Islet precursor cell (in vitro differentiated cells): ENCODE data around the gene BBS12.
"Not testable (repeated sequence)": the region's sequence is repeated elsewhere in the genome, so short reads cannot be mapped to it uniquely, and the experiment has no call there.

Experiments used
- DNase-seq: peaks from one replicate; pipeline ENCODE4 v3.0.0-alpha.2; 2018

The BBS12 gene

DNA sequence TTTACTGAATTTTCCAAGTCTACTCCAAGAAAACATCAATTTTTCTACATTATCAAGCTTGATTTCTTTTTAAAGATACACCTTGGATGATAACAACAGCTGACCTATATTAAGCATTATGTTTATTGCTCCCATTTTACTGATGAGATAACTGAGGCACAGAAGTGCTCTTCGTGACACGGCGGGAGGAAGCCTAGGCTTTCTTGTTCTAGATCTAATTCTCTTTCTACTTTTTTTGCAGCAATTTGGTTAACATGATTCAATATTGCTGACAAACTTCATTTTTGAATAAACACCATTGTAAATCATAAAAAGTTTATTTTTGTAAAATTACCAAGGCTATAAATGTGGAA lies 33.8 kb downstream of the BBS12 start:
- no peak for DNase-seq

DNA sequence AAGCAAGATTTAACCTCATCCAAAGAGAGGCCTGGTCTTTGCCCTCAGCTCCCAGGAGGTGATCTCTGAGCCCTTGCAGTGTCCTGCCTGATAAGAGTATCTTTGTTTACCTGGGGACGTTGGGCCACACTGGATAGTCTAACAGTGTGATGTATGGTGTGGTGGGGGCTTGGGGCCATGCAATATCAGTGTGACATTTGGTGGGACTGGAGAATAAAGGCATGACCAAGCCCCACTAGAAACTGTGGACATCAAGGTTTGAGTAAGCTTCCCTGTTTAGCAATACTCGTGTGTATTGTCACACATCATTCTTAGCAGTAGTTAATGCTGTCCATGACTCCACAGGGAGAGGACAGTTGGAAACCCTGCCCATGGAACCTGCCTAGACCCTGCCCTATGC lies 34.4 kb downstream of the BBS12 start:
- DNase-seq: no peak

- no peak for DNase-seq
Observed at GRCh38 chr4:122771724-122772123, 39.2 kb downstream of the BBS12 start.

DNA sequence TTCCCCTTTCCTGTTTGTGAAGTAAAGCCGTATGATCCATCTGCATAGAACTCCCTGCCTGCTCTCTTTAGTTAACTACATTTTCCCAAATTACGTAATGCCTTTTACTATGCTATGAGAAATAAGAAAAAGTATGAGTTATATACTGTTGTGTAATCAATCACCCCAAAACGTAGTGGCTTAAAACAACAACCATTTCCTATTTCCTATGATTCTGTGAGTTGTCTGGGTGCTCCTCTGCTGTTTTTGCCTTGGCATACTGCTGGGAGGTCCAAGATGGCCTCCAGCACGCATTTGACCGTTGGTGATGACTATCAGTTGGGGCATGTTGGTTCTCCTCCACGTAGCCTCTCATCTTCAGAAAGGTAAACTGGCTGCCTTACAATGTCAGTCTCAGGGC lies 39.8 kb downstream of the BBS12 start:
- no peak for DNase-seq

DNA sequence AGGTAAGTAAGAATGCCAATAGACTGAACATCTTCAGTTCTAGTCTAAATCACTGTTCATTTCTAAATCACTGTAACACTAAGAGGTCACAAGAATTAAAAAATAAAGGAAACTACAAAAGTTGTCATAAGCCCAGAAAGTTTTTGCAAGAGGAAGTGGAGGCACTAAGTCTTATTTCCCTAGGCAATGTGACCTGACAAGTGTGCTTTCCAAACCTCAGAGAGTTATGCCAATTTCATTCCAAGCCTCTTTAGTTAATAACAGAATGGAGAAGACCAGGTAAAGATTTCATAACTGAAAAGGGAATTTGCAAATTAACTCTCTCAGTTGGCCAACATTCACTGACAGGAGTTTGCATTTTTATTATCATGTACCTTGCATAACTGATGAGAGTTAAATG lies 40.5 kb downstream of the BBS12 start:
- DNase-seq: no peak

DNA sequence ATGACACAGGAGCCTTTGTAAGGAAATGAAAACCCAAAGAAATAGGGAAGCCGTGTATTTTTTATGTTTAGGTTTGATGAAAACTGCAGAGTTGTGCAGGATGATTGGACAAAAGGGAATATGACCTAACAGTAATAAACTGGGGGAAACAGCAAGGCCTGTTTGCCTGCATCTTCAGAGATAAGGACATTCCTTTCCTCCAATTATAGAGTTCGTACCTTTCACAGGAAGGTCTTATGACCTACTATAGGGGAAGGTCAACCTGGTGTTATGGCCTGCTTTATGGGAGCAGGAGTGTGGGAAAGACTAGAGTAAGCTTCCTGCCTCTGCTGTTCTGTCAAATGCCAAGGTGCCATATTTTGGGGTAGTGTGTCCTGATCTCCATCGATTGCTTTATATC lies 42.5 kb downstream of the BBS12 start:
- DNase-seq: no peak

DNA sequence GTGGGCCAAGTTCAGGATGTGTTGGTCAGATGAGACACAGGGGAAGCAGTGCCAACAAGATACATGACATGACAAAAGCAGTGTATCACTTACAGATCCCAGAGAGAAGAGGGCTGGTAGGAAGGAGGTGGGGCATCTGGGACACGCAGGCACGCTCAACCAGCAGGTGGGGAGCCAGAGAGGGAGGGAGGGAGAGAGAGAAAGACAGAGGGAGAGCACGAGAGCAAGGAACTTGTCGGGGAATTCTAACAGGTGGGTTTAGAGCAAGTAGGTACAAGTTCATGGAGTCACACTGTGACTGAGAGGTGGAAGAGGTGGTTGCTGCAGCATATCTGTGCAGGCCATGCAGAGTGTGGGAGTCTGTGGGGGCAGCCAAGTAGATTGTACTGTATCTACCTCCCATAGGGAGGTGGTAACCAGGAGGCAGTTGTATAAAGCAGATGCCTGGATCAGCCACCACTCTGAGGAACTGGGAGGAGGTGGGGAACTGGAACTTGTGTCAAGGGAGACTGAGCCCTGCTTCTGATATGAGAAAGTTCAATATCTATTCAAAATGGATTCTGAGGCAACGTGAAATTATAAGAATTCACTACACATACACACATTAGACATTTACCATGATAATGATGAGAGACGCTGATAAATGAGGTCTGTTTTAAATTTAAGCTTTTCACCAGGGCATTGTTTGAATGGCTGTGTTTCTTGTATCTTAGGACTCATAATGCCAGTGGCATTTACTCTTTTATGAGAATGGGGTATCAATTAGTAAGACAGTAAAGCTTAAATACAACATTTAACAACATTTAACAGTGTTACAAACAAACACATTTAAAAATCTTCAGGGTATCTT lies 43.7 kb downstream of the BBS12 start:
- no peak for DNase-seq

GRCh38 chr4:122776916-122777315 lies 44.4 kb downstream of the BBS12 start:
- no peak for DNase-seq

GRCh38 chr4:122777846-122778673 lies 45.6 kb downstream of the BBS12 start:
- no peak for DNase-seq

GRCh38 chr4:122781486-122781885 lies 49.0 kb downstream of the BBS12 start:
- DNase-seq: no peak

DNA sequence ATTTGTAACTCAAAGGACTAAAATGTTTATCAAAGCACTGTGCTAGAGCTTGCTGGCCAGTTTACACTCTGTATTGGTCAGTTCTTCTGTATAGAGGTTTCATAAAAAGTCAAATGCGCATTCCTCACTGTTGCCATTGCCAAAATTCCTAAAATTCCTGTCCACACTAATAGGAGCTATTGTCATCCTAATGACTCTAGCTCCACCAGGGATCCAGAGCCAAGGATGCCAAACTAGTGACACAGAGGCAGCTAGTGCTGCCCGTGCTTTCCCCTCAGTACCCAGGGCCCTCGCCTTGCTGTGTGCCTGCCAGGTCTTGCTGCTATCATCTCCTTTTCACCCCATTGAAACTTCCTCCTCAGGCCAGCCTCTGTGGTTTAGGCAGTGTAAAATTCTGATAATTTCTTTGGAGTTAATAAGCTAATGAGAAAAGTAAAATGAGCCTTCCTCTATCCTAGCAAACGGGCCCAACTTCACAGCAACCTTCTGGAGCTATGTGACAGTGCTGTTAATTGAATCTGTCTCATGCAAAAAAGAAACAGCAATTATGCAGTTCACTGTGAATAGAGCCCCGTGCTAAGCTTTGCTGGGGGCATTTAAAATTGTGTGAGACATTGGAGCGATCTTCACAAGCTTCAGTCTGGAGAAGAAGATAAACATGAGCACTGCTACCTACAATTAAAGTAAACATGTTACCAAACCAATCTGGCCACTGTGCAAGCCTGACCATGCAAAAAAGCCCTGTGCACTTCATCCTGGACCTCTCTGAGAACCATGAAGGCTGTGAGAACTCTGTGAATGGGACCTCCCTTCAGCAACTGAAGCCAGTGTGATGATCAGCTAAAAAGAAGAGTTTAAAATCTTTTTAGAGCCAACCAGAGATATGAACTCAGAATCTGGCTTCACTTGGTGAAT lies 51.1 kb downstream of the BBS12 start:
- DNase-seq: peak; percentile 98

DNA sequence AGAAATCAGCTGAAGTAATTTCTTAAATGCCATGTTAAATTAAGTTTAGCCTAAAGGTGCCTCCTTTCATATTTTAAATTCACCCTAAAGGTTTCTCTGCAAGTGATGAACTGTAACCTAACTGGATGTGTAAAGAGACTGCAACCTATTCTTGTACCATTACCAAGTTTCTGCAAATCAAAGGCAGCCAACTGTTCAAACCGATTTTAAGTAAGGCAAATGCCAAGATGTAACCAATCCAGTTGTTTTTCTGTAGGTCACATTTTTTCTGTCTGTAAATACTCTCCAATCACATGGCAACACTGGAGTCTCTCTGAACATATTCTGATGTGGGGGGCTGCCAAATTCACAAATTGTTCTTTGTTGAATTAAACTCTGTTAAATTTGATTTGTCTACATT lies 51.8 kb downstream of the BBS12 start:
- no peak for DNase-seq

DNA sequence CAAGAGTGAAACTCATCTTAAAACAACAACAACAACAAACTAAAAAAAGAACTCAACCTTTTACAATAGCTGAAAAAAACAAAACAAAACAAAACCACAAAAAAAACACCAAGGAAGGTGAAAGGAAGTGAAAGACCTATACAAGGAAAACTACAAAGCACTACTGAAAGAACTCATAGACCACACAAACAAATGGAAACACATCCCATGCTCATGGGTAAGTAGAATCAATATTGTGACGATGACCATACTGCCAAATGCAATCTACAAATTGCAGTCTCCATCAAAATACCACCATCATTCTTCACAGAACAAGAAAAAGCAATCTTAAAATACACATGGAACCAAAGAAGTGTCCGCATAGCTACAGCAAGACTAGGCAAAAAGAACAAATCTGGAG lies 52.6 kb downstream of the BBS12 start:
- no peak for DNase-seq

GRCh38 chr4:122786296-122786695 lies 53.8 kb downstream of the BBS12 start:
- DNase-seq: not testable (repeated sequence)

DNA sequence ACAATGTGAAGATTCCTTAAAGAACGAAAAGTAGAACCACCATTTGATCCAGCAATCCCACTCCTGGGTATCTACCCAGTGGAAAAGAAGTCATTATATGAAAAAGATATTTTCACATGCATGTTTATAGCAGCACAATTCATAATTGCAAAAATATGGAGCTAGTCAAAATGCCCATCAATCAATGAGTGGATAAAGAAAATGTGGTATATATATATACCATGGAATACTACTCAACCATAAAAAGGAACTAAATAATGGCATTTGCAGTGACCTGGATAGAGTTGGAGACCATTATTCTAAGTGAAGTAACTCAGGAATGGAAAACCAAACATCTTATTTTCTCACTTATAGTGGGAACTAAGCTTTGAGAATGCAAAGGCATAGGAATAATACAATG lies 54.4 kb downstream of the BBS12 start:
- not testable (repeated sequence) for DNase-seq

DNA sequence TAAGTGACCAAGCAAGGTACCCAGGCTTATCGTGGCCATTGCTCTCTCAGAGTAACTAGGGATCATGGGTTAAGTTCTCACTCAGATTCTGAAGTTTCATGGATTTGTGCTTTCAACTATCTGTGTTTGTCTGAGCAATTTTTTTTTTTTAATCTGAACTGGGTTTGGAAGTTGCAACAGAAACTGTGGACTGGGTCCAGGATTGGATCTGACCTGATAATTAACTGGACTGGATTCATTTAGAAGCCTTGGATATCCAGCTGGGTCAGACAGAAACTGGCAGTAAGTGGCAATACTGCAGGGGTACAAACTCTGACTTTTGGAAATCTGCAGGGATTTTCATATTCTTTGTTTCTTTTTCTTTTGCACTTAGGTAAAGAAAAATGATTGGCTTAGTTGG lies 55.4 kb downstream of the BBS12 start:
- no peak for DNase-seq

DNA sequence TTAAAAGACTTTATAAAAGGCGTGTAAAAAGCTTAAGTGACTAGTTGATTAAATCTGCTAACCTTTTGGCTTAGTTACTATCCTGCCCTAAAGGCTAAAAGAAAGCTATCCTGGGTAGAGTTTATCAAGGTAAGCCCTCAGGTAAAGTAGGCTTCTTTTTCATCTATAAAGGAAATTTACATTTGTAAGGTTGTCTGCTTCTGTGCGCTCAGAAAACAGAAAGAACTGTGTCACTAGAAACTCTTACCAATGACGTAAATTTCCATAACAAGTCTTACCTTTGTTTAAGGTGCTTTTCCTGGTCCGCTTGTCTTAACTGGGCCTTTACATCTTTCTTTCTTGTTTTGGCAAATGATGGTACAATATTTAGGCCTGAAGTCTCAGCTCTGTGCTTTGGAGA lies 56.4 kb downstream of the BBS12 start:
- no peak for DNase-seq

DNA sequence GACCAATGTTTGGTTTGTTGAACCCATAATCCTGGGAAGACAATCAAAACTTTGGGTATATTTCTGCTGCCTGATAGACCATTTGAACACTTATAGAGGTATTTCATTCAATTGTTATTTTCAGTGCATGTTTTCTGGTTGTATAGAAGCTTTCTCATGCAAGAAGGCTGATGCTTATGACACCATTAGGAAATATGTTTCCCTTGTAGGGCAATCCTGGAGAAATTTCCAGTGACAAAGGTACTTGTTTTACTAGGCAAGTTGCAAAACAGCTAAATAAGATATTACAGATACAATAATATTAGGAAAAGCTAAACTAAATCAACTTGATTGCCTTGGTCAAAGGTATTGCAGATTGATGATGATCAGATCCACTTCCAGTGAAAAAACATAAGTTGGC lies 61.3 kb downstream of the BBS12 start:
- DNase-seq: no peak
